C4-2B (cell line): ENCODE measurements around the gene KLK6.

ENCODE experiments used
- H3K27ac ChIP-seq: fragments of 450-650 bp; 2 replicates; pipeline ENCODE4 v1.5.1; 2017
- CTCF ChIP-seq: fragments of 450-650 bp; conservative IDR thresholded peaks from 2 replicates; pipeline ENCODE4 v1.5.1; 2017; ENCODE audit warnings: mild to moderate bottlenecking
- ZFX ChIP-seq: fragments of 450-650 bp; IDR thresholded peaks from 2 replicates; pipeline ENCODE4 v1.6.1; 2017

KLK6 gene

GRCh38 chr19:50909240-50910070 is 59.9 kb downstream of the KLK6 start:
- TF ChIP-seq ZFX (no peak), CTCF (no peak)
- peak overlapping the region; percentile 90 for H3K27ac ChIP-seq
